Stimulated activated naive CD8-positive, alpha-beta T cell treated with anti-CD3 and anti-CD28 coated beads, Interleukin-15, amount 100 ng/mL, for 72 hours (primary cell): ENCODE results near the gene CEND1.

ENCODE experiments used
- ATAC-seq: fragments of 150-1000 bp; cut with Tn5 transposase; 2 replicates; pipeline ENCODE4 v1.10.0; 2021; ENCODE audit warnings: mild to moderate bottlenecking, moderate library complexity
- DNase-seq, 2 donors: peaks; one replicate each; pipeline ENCODE4 v3.0.0; 2021 to 2022
- H3K27ac Mint-ChIP-seq, 2 donors: one replicate each; pipeline ENCODE4 v1.8.0; 2022; ENCODE audit warnings: mild to moderate bottlenecking in 2 of 2, mixed read lengths in 2 of 2, moderate library complexity in 2 of 2
- H3K27me3 Mint-ChIP-seq: one replicate; pipeline ENCODE4 v1.8.0; 2022; ENCODE audit warnings: mixed read lengths
- H3K4me1 Mint-ChIP-seq: one replicate; pipeline ENCODE4 v1.8.0; 2022; ENCODE audit warnings: mild to moderate bottlenecking, mixed read lengths
- H3K4me3 Mint-ChIP-seq, 2 donors: one replicate each; pipeline ENCODE4 v1.8.0; 2022; ENCODE audit warnings: mild to moderate bottlenecking in 2 of 2, mixed read lengths in 2 of 2, moderate library complexity in 1 of 2
- H3K9me3 Mint-ChIP-seq, 2 donors: one replicate each; pipeline ENCODE4 v1.8.0; 2022; ENCODE audit warnings: mixed read lengths in 2 of 2

Gene CEND1

GRCh38 chr11:830295-831117 is 40.6 kb upstream of the CEND1 start:
- Mint-ChIP-seq H3K4me3 (peak overlapping the region; percentile 69 to 86), H3K4me1 (peaks cover 78% of the 10 kb centered on the region), H3K9me3 (no peaks in the 10 kb centered on the region), H3K27me3 (peaks cover 54% of the 10 kb centered on the region), H3K27ac (no peak overlapping the region)
- DNase-seq (peak; percentile 77 to 82), ATAC-seq (peak; percentile 61)

GRCh38 chr11:829847-830294 is 40.0 kb upstream of the CEND1 start:
- ATAC-seq = peak; percentile 8
- Mint-ChIP-seq H3K27me3 (peaks cover 54% of the 10 kb centered on the region), H3K4me3 (peak overlapping the region; percentile 69 to 86), H3K4me1 (peaks cover 79% of the 10 kb centered on the region), H3K9me3 (no peaks in the 10 kb centered on the region), H3K27ac (no peak overlapping the region)
- no peak for DNase-seq

- Mint-ChIP-seq H3K4me1 (peaks cover 73% of the 10 kb centered on the region), H3K4me3 (peak overlapping the region; percentile 69 to 86), H3K27me3 (peaks cover 54% of the 10 kb centered on the region), H3K9me3 (no peaks in the 10 kb centered on the region), H3K27ac (no peak overlapping the region)
- no peak for DNase-seq
- no peak for ATAC-seq
Measured at GRCh38 chr11:829176-829846, 39.4 kb upstream of the CEND1 start.

GRCh38 chr11:828506-829175 is 38.8 kb upstream of the CEND1 start:
- no peaks in the 10 kb centered on the region for H3K9me3 Mint-ChIP-seq
- DNase-seq (no peak), ATAC-seq (no peak)
- H3K4me1 Mint-ChIP-seq = peaks cover 66% of the 10 kb centered on the region
- H3K4me3 Mint-ChIP-seq = peak overlapping the region; percentile 69 to 86
- H3K27me3 Mint-ChIP-seq = peaks cover 54% of the 10 kb centered on the region
- peak overlapping the region in 1 of 2 donors; percentile 74 for H3K27ac Mint-ChIP-seq

- DNase-seq = no peak
Measured at GRCh38 chr11:827897-828192, 38.0 kb upstream of the CEND1 start, which contains the start of gene CRACR2B. Gene CRACR2B, plus strand, starts transcription at chr11:827919. Its CDS starts 689 bp downstream, at chr11:828608.

GRCh38 chr11:827146-827896 is 37.4 kb upstream of the CEND1 start:
- peak; percentile 44 for ATAC-seq

More at GRCh38 chr11:827897-828192, 38.0 kb upstream of the CEND1 start, which contains the start of gene CRACR2B:
- Mint-ChIP-seq H3K27ac (peak within 1 kb of the TSS; percentile 28 to 74), H3K4me1 (peaks cover 64% of the 10 kb centered on the region), H3K9me3 (no peaks in the 10 kb centered on the region), H3K27me3 (peaks cover 54% of the 10 kb centered on the region), H3K4me3 (peak within 1 kb of the TSS; percentile 80 to 86)
- no peak for ATAC-seq

GRCh38 chr11:826836-827145 is 36.9 kb upstream of the CEND1 start:
- no peaks in the 10 kb centered on the region for H3K9me3 Mint-ChIP-seq
- no peak overlapping the region for H3K27ac Mint-ChIP-seq
- ATAC-seq (no peak), DNase-seq (no peak)
- peaks cover 61% of the 10 kb centered on the region for H3K4me1 Mint-ChIP-seq
- H3K4me3 Mint-ChIP-seq = peak overlapping the region; percentile 80 to 82
- H3K27me3 Mint-ChIP-seq = peaks cover 46% of the 10 kb centered on the region

More at GRCh38 chr11:827146-827896, 37.4 kb upstream of the CEND1 start:
- Mint-ChIP-seq H3K27me3 (peaks cover 51% of the 10 kb centered on the region), H3K9me3 (no peaks in the 10 kb centered on the region), H3K4me3 (peak overlapping the region; percentile 80 to 86), H3K4me1 (peaks cover 61% of the 10 kb centered on the region), H3K27ac (peak overlapping the region in 1 of 2 donors; percentile 28)
- DNase-seq = peak; percentile 49 to 52

GRCh38 chr11:826227-826621 is 36.3 kb upstream of the CEND1 start:
- ATAC-seq (no peak), DNase-seq (no peak)
- H3K4me1 Mint-ChIP-seq = peaks cover 60% of the 10 kb centered on the region
- no peaks in the 10 kb centered on the region for H3K9me3 Mint-ChIP-seq
- H3K4me3 Mint-ChIP-seq = peak overlapping the region; percentile 80 to 82
- peaks cover 40% of the 10 kb centered on the region for H3K27me3 Mint-ChIP-seq
- H3K27ac Mint-ChIP-seq = no peak overlapping the region

GRCh38 chr11:825366-826226 is 35.7 kb upstream of the CEND1 start:
- H3K4me1 Mint-ChIP-seq = peaks cover 62% of the 10 kb centered on the region

GRCh38 chr11:824942-825341 is 35.1 kb upstream of the CEND1 start:
- Mint-ChIP-seq H3K9me3 (no peaks in the 10 kb centered on the region), H3K27ac (peak overlapping the region in 1 of 2 donors; percentile 65), H3K4me3 (no peak overlapping the region)

More at GRCh38 chr11:825366-826226, 35.7 kb upstream of the CEND1 start:
- DNase-seq (no peak), ATAC-seq (no peak)
- Mint-ChIP-seq H3K27me3 (peaks cover 34% of the 10 kb centered on the region), H3K4me3 (no peak overlapping the region), H3K9me3 (no peaks in the 10 kb centered on the region), H3K27ac (peak overlapping the region in 1 of 2 donors; percentile 65)

GRCh38 chr11:824292-824880 is 34.5 kb upstream of the CEND1 start:
- no peak for ATAC-seq
- Mint-ChIP-seq H3K9me3 (no peaks in the 10 kb centered on the region), H3K4me1 (peaks cover 56% of the 10 kb centered on the region), H3K27ac (no peak overlapping the region), H3K4me3 (no peak overlapping the region), H3K27me3 (peaks cover 22% of the 10 kb centered on the region)
- DNase-seq = no peak

More at GRCh38 chr11:824942-825341, 35.1 kb upstream of the CEND1 start:
- ATAC-seq = no peak
- Mint-ChIP-seq H3K27me3 (peaks cover 28% of the 10 kb centered on the region), H3K4me1 (peaks cover 61% of the 10 kb centered on the region)
- no peak for DNase-seq

- H3K27ac Mint-ChIP-seq = no peak overlapping the region
- peaks cover 15% of the 10 kb centered on the region for H3K27me3 Mint-ChIP-seq
- DNase-seq = no peak
- H3K4me1 Mint-ChIP-seq = peaks cover 50% of the 10 kb centered on the region
- H3K9me3 Mint-ChIP-seq = no peaks in the 10 kb centered on the region
- H3K4me3 Mint-ChIP-seq = no peak overlapping the region
- no peak for ATAC-seq
Measured at GRCh38 chr11:823441-824291, 33.8 kb upstream of the CEND1 start.
